ENCODE data around the gene HDHD3.
A peak's percentile ranks its signal among the peaks of the same experiment; 100 is the strongest.

HDHD3 gene

DNA sequence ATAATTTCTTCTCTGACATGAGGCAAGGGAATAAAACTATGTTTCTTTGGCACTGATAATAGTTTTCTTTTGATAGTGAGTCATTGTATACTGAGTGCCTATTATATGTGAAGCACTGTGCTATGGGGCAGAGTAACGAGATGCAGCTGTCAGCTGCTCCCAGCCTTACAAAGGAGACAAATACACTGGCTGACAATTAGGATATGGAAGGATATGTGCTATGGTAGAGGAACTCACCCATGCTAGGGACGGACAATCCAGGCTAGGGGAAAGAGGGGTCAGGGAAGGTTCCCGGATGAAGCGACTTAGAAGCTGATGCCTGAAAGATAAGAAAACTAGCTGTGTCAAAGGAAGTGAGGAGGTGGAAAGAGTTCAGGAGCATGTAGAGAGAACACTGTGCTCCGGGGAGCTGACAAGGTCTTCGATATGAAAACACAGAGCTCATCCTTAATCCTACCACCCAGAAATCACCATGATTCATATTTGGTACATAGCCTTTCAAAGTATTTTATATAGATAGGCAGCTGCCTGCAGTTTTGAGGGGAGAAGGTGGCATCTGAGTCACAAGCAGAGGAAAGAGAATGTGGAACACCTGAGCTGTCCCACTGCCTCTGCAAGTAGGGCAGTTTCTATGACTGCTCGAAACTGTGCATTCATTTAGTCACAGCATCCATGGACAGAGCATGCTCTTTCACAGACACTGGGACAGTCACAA is 15.3 kb downstream of the HDHD3 start:
- peak; percentile 21 for DNase-seq

DNA sequence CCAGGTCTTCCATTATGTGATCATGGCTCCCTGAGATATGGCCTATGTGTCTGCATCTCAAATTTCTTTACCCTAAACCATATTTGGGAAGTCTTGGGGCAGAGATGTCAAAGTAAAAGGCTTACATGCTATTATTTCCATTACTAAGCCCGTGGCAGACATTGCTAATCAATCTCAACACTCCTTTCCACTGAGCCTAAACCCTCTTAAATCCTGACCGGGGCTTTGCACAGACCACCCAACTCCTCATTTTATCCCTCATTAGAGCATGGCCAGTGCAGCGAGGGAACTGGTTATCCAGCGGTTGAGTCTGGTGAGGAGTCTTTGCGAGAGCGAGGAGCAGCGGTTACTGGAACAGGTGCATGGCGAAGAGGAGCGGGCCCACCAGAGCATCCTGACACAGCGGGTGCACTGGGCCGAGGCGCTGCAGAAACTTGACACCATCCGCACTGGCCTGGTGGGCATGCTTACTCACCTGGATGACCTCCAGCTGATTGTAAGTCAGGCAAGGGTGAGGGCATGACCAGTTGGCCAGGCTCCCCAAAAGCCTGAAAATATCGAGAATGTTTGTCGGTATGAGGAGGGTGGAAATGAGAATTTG is 16.4 kb downstream of the HDHD3 start:
- no peak for DNase-seq

DNA sequence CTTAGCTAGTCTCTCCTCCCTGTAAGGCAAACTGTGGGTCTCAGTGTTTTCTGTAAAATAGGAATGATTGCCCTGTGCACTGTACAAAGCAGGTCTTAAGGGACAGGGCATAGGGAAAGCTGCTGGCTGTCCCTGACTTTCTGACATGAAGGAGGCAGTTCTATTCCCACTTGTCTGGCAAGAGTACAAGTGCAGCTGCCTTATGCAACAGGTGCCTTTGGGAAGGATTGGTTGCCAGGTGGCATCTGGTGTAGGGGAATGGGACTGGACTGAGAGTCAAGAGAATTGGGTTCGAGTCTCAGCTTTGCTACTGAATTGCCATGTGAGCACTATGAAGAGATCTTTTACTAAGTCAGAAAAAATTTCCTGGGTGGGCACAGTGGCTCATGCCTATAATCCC is 17.4 kb downstream of the HDHD3 start:
- DNase-seq: no peak

DNA sequence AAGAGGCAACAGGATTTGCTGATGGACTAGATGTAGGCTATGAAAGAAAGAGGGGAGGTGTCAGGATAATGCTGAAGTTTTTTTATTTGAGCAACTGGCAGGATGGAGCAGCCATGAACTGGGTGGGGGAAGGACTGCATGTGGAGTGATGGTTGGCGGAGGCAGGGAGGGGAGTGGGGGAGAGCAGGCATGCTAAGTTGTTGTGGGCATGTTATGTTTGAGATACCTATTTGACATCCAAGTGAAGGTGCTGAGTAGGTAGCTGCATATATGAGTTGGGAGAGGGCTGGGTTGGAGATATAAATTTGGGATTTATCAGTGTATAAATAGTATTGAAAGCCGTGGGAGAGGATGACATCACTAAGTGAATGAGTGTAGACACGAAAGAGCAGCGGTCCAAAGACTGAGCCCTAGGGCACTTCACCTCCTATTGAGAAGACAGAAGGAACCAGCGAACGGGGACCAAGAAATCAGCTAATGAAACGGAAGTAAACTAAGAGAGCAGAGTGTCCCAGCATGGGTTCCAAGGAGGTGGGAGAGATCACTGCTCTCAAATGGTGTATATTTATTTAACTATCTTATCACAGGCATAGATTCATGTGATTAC is 20.0 kb downstream of the HDHD3 start:
- DNase-seq: no peak

DNA sequence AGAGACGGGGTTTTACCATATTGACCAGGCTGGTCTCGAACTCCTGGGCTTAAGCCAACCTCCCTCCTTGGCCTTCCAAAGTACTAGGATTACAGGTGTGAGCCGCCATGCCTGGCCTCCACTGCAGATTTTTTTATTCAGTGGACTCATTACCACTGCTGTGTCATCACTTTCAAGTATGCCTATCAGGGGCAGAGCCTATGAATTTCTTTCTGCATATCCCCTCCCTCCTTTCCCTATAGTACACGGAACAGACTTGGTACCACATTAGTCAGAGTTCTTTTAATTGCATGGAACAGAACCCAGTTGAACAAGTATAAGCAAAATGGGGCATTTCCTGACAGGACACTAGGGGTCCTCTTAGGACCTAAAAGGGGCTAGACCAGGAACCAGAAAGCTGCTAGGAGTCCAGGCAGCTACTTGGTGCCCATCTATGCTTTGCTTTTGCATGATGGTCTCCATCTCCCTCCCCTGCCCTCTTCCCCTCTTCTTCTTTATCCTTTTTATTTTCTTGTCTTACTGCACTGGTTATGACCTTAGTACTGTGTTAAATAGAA is 21.7 kb downstream of the HDHD3 start:
- DNase-seq: no peak

DNA sequence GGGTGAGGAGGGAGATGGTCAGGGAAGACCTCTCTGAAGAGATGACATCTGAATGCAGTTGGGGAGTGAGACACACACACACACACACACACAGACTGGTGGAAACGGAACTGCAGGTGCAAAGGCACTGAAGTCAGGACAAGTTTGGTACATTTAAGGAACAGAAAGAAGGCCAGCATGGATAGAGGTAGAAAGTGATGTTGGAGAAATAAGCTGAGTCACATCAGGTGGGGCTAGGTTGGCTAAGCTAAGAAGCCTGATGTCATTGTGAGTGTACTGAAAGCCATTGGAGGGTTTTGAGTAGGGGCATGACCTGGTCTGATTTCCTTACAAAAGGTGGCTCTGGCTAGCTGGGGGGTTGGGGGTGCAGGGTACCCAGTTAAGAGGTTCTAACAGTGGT is 24.4 kb downstream of the HDHD3 start:
- no peak for DNase-seq

DNA sequence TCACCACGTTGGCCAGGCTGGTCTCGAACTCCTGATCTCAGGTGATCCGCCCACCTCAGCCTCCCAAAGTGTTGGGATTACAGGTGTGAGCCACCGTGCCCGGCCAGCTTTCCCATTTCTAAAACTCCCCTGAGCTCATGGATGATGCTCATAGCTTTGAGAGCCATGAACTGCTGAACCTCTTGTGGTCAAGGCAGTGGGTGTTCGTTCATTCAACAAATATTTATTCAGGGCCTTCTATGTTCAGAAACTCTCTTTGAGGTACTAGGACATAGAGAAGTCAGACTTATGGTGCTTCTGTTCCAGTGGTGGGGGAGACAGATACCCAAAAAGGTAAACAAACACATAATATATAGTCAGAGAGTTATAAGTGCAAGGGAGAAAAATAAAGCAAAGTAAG is 24.8 kb downstream of the HDHD3 start:
- no peak for DNase-seq

DNA sequence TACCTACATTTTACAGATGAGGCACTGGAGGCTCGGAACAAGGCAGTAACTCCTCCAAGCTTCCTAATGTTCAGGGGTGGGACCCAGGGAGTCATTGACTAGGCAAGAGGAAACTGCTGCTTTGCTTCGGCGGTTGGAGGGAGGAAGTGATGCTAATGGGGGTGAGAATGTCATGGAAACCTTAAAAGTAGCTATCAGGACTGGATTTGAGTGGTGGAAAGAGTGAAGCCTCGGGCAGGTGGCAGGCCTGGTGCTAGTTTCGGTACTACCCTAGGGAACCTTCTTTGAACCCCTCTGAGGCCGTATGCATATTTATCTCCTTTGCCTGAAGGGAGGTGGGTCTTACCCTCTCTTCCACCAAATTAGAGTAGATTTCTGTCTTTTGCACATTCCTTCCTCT is 25.8 kb downstream of the HDHD3 start:
- DNase-seq: no peak

DNA sequence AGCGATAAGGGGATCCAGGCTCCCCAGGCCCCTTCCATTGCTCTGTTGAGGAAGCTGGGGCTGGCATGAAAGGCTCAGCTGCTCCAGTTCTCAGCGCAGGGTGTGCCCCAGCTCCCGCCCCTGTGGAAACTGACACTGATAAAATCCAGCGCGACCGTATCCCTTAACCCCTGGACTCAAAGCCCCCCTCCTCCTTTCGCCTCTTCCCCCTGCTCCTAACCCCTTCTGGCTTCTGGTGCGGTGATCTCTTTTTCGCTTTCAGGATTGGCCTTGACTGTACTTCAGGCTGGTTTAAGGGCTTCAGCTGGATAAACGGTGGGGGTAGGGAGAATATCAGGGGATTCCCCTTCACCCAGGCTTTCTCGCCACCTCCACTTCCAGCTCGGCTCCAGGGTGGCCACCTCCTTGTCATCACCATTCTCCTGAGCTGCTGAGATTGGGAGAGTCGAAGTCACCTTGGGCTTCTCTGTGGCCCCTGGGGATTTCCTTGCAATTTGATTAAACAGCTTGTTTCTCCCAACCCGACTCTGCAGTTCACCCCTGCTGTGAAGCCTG is 26.6 kb downstream of the HDHD3 start:
- no peak for DNase-seq

DNA sequence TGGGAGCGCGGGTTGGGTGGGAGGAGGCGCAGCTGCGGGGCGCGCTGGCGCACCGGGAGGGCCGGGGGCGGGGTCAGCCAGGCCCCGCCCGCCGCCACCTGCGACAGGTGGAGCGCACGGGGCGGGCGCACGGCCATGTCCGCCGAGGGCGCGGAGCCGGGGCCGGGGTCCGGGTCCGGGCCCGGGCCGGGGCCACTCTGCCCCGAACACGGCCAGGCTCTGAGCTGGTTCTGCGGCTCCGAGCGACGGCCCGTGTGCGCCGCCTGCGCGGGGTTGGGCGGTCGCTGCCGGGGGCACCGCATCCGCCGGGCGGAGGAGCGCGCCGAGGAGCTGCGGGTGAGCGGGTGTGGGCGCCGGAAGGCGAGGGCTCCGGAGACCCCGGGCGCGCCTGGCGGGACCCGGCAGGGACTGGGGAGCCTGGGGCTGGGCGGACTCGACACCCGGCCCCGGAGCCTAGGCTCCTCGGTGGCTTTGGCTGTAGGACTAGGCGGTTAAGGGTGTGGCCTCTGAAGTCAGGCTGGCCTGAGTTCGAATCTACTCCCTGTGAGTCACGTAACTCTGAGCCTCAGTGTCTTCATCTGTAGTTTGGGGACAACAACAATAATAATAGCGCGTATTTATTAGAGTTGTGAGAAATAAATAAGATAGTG is 27.2 kb downstream of the HDHD3 start, which contains the start of gene BSPRY:
Gene BSPRY, plus strand, starts transcription at position 97 of the 650 bp plus-strand sequence. Its CDS starts 39 bp downstream, at position 136.
- no peak for DNase-seq

DNA sequence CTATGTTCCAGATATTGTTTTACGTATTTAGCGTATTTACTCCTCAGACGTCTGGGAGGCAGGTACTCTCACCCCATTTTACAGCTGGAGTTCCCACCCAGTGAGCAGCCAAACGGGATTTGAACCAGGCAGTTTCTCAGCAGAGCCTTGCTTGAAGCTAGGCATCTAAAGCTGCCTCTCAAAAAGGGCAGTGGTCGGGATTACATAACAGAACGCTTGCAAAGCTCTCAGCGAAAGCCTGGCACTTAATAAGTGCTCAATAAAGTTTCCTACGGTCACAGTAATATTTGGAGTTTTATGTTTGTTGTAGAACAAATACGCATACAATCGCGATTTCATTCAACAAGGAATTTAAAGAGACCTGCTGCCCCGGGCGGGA is 27.7 kb downstream of the HDHD3 start:
- no peak for DNase-seq

DNA sequence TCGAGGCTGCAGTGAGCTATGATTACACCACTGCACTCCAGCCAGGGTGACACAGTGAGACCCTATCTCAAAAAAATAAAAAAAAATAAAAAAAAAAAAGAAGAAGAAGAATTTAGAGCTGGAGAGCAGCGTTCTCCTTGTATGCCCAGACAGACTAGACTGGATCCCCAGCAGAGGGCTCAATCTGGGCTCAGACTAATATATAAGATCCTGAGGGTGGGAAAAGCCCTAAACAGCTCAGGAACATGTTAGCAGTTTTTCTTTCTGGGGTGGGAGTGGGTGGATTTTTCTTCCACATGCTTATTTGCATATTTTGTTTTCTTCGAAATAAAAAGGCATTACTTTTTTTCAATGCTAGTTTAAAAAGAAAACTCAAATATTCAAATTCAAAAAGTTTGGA is 28.3 kb downstream of the HDHD3 start:
- no peak for DNase-seq

DNA sequence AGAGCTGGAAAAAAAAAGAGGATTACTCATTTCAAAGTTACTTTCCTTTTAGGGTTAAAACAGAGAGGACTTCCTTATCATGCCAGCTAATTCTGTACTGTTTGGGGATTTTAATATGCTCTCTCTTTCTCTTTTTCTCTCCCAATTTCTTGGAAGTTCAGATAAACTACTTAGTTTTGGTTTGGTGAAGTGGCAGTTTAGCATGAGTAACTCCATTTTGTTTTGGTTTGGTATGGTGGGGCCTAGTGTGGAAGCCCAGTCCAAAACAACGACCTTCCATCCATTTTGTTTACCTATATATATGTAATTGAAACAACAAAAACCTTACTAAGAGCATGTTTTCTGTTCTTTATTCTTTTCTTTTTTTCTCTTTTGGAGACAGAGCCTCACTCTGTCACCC is 31.1 kb downstream of the HDHD3 start:
- DNase-seq: no peak

DNA sequence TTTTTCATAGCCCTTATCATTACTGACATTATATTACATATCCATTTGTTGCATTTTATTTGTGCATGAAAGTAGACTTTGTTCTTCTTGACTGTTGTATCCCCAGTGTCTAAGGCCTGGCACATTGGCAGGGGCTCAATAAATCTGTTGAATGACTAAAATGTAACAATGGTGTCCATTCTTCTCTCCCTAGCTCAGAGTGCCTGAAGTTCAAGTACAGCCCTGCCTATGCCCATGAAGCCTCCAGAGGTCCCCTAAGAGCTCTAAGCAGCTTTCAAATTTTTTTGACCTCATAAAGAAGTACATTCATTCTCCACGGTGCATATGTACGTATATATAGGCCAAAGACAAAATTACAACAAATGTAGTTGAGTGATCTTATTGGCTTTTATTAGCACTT is 31.6 kb downstream of the HDHD3 start:
- no peak for DNase-seq

DNA sequence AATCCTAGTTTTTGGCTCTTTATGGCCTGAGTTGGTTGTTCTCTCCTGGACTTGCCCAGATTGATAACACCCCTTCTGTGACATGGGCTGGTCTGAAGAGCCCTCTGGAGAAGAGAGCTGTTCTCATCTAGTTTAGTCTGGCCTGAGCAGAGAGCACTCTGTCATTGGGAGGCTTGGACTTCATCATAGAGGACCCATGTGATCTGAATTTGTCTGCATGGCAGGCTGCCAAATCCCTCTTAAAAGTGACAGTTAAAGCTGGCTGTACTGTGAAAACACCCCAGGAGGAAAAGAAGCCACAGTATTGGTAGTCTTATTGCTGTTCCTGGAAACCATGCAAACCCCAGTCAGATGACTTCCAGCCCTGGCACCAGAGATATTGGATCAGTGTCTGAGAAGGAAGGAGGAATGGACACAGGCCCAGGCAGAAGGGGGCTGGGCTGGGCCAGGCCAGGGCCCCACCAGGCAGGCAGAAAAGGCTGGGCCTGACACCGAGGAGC is 33.0 kb downstream of the HDHD3 start:
- DNase-seq: peak; percentile 67

DNA sequence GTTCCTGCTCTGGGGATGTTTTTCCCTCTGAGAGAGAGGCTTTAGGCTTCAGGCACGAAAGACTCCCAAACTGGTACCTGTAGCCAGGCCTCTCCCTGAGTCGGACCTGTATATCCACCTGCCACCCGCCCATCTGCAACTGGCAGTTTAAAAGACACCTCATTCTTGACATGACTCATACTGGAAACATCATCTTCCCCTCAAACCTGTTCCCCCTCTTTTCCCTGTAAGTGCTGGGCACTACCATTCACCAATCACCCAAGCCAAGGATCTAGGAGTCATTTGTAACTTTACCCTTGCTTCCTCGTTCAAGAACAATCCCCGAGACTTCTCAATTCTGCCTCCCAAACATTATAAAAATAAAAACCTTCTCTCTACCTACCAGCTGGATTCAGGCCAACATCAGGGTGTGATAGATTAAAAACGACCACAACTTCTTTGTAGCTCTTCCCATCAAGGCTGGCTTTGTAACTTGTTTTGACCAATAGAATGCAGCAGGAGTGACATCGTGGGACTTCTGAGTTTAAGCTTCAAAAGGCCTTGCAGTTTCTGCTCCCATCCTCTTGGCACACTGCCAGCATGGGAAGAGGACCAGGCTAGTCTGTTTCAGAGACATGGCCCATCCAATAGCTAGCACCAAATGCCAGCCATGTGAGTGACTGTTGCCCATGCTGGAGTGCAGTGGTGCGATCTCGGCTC is 34.9 kb downstream of the HDHD3 start:
- no peak for DNase-seq

DNA sequence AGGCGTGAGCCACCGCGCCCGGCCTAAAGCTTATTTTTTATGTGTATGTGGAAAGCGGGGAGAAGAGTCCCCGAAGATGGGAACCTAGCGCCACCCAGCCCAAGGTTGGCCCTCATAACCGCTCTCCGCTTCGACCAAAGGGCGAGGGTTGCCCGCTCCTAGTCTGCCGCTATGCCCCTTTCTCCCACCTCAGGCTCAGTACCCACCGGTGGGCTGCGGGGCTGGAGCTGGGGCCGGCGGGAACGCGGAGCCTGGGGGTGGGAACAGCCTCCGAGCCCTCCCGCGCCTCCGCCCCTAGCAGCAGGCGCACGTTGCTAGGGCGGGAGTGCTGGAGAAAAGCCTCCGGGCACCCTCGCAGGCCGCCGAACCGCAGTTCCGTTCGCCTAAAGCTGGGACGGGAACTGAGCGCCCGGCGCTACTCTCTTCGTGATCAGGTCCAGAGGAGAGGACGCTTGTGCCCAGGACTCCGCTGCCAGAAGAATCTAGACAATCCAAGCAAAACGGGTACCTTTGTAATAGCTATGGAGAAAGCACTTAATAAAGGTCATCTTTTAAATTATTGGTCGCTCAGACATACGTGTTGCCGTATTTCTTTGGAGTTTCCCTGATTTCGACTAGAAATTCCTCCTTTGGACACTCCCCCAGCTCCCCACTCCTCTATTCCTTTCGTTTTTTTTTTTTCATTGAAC is 36.6 kb downstream of the HDHD3 start, which contains the start of gene WDR31:
Gene WDR31, minus strand, starts transcription at position 265 of the 689 bp plus-strand sequence. CDS start 8,253 bp downstream, outside the sequence.
- peak; percentile 89 for DNase-seq

DNA sequence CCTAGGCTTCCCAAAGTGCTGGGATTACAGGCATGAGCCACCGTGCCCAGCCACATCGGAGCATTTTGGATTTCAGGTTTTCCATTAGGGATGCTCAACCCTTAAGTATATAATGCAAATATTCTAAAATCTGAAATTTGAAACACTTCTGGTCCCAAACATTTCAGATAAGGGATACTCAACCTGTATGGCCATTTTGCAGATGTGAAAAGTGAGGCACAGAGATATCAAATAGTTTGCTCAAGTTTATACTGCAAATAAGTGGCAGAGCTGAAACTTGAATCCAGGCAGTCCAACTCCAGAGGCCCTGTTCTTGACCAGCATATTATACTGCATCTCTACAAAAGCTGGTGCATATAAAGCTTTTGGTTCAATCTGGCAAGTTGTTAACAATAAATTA is 39.1 kb downstream of the HDHD3 start:
- DNase-seq: no peak

DNA sequence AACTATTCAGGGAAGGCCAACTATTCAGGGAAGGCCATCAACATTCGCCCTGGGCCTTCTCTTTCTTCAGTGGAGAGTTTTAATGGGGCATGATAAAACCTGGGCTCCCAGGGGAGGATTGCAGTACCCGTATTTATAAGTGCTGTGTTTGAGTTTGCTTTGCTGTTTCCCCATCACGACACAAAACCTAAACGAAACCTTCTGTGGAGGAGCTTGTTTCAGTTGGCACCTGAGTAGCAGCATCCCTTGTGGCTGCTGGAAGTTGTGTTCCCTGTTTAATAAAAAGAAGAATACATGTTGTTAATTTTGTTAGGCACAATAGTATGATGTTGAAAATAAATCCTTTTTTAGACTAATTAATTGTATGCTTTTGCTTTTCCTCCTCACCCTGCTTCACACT is 45.0 kb downstream of the HDHD3 start:
- no peak for DNase-seq

DNA sequence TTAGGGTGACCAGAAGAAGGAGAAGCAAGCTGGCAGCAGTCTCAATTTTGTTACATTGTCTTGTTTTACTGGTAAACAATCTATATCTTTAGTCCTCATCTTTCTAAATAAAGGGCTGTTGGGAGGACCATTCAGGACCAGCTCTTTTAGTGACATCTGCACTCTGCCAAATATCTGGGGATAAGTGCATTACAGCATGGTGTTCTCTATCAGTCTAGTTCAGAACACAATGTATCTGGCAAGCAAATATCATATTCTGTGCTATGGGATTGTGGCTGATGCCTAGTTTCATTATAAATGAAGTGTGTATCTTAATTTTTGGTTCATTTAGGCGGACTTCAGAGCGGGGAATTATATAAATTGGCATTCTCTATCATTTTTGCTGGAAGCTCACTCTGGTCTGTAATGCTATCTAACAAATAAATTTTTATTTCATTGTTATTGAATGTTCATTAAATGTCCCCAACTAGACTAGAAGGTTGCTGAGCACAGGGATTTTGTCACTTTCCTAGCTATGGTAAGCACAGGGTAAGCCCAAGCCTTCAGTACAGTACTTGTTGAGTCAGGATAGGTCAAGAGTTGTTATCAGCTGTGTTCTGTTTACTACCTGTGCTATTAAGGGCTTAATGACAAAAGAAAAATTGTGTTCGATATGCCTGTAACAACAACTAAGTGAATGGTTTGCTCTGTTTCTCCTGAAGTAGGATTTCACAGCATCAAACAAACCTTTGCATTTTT is 48.6 kb downstream of the HDHD3 start:
- DNase-seq: no peak

DNA sequence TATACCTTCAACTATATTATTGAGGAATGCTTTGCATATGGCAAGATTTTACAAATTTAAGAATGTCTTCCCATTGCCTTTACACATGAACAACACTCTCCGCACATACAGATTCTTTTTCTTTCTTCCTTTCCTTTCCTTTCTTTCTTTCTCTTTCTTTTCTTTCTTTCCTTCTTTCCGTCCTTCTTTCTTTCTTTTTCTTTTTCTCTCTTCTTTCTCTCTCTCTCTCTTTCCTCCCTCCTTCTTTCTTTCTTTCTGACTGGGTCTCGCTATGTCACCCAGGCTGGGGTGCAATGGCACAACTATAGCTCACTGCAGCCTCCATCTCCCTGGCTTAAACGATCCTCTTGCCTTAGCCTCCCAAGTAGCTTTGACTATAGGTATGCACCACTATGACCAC is 50.6 kb downstream of the HDHD3 start:
- DNase-seq: no peak
